Osteocyte (in vitro differentiated cells): ENCODE data around the gene FGGY. TPM values are rescaled to one million over a fixed set of nuclear protein-coding genes. Genes with fewer than 3 reads are reported as not detected.

Source experiments
- DNase-seq: peaks from one replicate; pipeline ENCODE4 v3.0.0; 2021; ENCODE audit warnings: mixed read lengths; ENCODE audit not compliant: unreplicated experiment; ENCODE audit errors: extremely low spot score
- H3K27ac Mint-ChIP-seq: one replicate; pipeline ENCODE4 v1.8.0; 2021; ENCODE audit warnings: mild to moderate bottlenecking, mixed read lengths; ENCODE audit not compliant: unreplicated experiment
- H3K27me3 Mint-ChIP-seq: one replicate; pipeline ENCODE4 v1.8.0; 2021; ENCODE audit warnings: mixed read lengths; ENCODE audit not compliant: unreplicated experiment
- H3K36me3 Mint-ChIP-seq: one replicate; pipeline ENCODE4 v1.8.0; 2021; ENCODE audit warnings: mixed read lengths; ENCODE audit not compliant: unreplicated experiment
- H3K4me1 Mint-ChIP-seq: one replicate; pipeline ENCODE4 v1.8.0; 2021; ENCODE audit warnings: mixed read lengths; ENCODE audit not compliant: unreplicated experiment
- H3K4me3 Mint-ChIP-seq: one replicate; pipeline ENCODE4 v1.8.0; 2021; ENCODE audit warnings: mild to moderate bottlenecking, moderate library complexity, mixed read lengths; ENCODE audit not compliant: unreplicated experiment
- H3K9me3 Mint-ChIP-seq: one replicate; pipeline ENCODE4 v1.8.0; 2021; ENCODE audit warnings: mixed read lengths; ENCODE audit not compliant: unreplicated experiment
- total RNA-seq: library from RNA; stranded (reverse); gene quantifications from 2 replicates; pipeline ENCODE4 v1.2.1, GENCODE V29; 2021
- TF ChIP-seq, protein P1 (sequence below): fragments of 200-600 bp; sonication (generic); IDR thresholded peaks from 2 replicates; pipeline ENCODE4 v1.5.0; 2021; ENCODE audit warnings: antibody characterized with exemption, mild to moderate bottlenecking, moderate library complexity

The FGGY gene
- total RNA-seq, 1 donor from 2014 or later, result 9.1 TPM

DNA sequence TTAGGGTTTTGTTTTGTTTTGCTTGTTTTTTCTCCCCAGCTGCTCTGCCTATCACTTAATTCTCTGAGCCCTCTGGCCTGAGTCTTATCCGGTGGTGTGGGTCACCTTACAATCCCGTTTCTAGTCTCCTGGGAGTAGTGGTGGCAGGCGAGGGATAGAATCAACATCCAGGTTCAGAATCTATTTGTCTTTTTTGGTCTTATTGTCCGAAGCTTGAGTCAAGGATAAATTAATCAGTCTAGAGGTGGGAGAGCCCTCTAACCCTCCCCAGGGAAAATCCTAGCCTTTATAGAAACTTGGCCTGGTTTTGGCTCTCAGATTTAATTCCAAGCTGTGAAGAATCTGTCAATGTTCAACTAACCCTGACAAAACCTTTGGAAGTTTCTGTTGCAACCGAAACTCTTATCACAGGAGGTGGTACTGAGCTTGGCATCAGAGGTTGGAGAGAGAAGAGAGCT lies 246.3 kb downstream of the FGGY start:
- Mint-ChIP-seq H3K36me3 (no peaks in the 10 kb centered on the region), H3K9me3 (no peaks in the 10 kb centered on the region), H3K4me3 (no peak overlapping the region), H3K27me3 (peaks cover 6% of the 10 kb centered on the region), H3K4me1 (peaks cover 17% of the 10 kb centered on the region), H3K27ac (no peak overlapping the region)
- DNase-seq, result no peak
- TF ChIP-seq, protein P1, sequence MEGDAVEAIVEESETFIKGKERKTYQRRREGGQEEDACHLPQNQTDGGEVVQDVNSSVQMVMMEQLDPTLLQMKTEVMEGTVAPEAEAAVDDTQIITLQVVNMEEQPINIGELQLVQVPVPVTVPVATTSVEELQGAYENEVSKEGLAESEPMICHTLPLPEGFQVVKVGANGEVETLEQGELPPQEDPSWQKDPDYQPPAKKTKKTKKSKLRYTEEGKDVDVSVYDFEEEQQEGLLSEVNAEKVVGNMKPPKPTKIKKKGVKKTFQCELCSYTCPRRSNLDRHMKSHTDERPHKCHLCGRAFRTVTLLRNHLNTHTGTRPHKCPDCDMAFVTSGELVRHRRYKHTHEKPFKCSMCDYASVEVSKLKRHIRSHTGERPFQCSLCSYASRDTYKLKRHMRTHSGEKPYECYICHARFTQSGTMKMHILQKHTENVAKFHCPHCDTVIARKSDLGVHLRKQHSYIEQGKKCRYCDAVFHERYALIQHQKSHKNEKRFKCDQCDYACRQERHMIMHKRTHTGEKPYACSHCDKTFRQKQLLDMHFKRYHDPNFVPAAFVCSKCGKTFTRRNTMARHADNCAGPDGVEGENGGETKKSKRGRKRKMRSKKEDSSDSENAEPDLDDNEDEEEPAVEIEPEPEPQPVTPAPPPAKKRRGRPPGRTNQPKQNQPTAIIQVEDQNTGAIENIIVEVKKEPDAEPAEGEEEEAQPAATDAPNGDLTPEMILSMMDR, result no peak

DNA sequence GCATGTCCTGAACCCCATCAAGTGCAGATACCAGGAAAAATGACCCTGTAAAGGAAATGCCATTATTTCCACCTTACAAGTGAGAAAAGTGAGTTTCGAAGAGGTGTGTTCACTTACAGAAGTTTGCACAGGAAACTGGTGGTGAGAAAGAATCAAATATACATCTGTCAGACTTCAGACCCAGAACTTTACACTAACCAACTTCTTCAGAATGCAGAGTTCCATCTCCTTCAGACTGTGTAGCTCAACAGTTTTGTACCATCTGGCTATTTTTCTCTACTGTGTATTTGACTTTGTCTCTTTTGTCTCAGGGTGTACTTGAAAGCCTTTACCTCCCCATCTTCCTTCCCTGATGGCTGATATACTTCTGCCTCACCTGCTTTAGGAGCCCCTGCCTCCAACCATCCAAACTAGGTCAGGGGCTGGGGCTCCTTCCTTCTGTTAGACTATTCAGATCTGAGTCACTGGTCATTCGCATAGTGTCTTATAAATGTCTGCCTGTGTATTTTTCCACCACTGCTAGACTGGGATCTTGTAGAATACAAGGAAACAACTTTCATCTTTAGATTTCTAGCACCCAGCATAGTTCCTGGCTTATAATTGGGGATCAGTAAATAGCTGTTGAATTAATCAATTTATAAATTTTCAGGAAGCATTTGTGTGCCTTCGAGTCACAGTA lies 247.9 kb downstream of the FGGY start:
- DNase-seq, result no peak
- Mint-ChIP-seq H3K27me3 (peaks cover 6% of the 10 kb centered on the region), H3K27ac (no peak overlapping the region), H3K4me3 (no peak overlapping the region), H3K9me3 (no peaks in the 10 kb centered on the region), H3K36me3 (no peaks in the 10 kb centered on the region), H3K4me1 (peaks cover 19% of the 10 kb centered on the region)
- TF ChIP-seq, protein P1, result no peak

DNA sequence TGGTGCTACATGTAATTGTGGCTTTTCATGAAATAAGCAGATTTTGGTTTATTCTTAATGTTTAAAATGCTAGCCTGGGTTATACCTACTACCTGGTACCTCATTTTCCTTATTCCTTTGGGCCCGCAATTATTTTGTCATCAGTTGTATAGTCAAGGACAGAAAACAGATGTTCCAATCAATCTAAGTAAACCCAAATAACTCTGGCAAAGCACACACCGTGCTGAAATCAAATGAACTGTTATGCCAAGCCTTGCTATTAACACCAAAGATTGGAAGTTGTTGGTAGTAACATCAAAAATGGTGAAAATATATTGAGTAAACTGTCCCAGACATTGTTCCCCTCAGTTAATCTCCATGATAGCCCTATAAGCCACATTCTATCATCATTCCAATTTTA lies 248.9 kb downstream of the FGGY start:
- peaks cover 6% of the 10 kb centered on the region for H3K27me3 Mint-ChIP-seq

DNA sequence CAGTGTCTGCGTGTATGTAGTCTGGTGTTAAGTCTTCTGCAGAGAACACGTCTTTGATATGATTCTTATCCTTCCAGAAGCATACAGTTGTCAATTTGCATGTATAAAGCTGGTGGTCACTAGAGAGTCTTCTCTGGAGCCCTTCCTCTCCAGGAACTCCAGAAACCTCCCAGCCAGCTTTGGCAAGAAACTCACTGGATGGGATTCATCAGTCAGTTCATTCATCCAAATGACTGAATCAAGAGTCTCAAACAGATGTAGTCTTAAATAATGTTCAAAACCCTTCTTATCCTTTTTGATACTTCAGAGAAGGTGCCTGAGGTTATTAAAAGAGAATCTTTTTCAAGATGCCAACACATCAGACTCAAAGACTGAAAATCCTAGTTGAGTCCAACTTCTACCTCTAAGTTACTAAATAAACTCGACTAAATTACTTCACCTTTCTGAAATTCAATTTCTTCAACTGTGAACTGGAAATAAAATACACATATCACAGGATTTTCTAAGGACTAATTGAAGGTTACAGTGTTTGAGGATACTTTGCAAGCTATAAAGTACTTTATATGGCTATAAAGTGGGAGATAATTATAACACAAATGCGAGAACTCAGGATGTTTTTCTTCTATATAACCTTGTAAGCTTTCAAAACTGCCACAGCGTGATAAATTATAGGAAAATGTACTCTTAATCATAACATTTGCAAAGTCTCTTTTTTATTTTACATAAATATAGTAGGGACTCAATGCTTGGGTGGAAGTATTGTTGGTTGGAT lies 252.4 kb downstream of the FGGY start:
- Mint-ChIP-seq H3K36me3 (peaks cover 4% of the 10 kb centered on the region), H3K9me3 (no peaks in the 10 kb centered on the region), H3K27me3 (peaks cover 3% of the 10 kb centered on the region), H3K27ac (no peak overlapping the region), H3K4me1 (peaks cover 8% of the 10 kb centered on the region), H3K4me3 (no peak overlapping the region)
- TF ChIP-seq, protein P1, result no peak
- DNase-seq, result no peak

More for the DNA sequence above, 248.9 kb downstream of the FGGY start:
- no peaks in the 10 kb centered on the region for H3K36me3 Mint-ChIP-seq
- no peak overlapping the region for H3K27ac Mint-ChIP-seq
- peaks cover 25% of the 10 kb centered on the region for H3K4me1 Mint-ChIP-seq
- DNase-seq, result no peak
- TF ChIP-seq, protein P1, result no peak
- H3K4me3 Mint-ChIP-seq, result no peak overlapping the region
- H3K9me3 Mint-ChIP-seq, result no peaks in the 10 kb centered on the region

DNA sequence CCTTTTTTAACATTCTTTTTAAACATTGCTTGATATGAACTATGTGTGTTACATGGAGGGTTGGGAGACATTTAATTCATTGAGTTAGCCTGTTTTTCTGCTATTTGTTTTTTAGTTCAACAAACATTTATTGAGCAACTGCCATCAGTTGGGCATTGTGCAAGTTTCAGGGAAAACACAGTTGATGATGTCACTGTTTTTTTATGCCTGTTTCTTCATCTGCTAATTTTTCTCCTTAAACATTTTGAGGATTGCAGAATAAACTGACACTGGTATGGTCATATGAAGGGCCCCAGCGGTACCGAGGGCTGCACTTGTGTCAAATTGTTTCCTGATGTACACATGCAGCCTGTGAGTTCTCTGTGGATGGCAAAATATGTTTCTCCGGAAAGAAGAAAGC lies 253.0 kb downstream of the FGGY start:
- H3K4me1 Mint-ChIP-seq, result peaks cover 8% of the 10 kb centered on the region
- no peaks in the 10 kb centered on the region for H3K9me3 Mint-ChIP-seq
- no peak overlapping the region for H3K27ac Mint-ChIP-seq
- no peak for DNase-seq
- TF ChIP-seq, protein P1, result no peak
- H3K36me3 Mint-ChIP-seq, result peaks cover 6% of the 10 kb centered on the region
- H3K4me3 Mint-ChIP-seq, result no peak overlapping the region
- H3K27me3 Mint-ChIP-seq, result no peaks in the 10 kb centered on the region
